ENCODE results near the gene GLDN.

Gene GLDN

DNA sequence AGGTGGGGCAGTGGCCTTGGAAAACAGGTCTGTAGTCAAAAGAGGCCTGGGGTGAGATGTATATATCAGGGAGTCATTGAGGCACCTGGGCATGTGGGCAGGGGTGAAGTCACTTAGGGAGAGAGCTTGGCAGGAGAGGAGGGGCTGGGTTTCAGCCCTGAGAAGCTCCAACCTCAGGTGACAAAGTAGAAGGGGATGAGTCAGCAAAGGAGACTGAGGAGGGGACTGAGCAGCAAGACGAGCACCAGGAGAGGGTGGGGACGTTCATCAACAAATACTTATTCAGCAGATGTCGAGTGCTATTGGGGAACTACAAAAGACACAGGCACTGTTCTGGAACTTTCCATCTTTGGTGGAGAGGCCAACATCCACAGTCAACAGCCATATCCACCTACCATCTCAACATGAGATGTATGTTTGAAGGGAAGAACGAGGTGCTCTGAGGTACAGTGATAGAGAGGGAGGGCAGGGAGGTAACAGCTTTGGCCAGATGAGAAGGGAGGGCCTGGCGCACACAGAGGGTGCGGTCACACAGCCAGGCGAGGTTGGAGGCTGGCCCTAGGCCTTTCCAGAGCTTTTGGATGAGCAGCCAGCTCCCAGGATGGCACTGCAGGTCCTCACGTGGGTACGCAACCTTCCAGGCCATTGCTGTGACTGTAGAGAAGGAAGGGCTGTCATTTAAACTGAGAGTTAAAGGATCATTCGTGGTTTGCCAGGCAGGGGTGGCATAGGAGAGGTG, 45.7 kb downstream of the GLDN start:
- H3K9ac ChIP-seq = no peak overlapping the region
- no peak overlapping the region for H3K27ac ChIP-seq
- H4K20me1 ChIP-seq = no peaks in the 10 kb centered on the region
- no peak overlapping the region for H3K4me3 ChIP-seq
- H3K9me3 ChIP-seq (replicated peaks in 1 of 11) = no peaks in the 10 kb centered on the region
- H3K4me1 ChIP-seq = peaks cover 0 to 35% (median 0%) of the 10 kb centered on the region in 10 experiments; a peak in 5 of 20 replicates
- TF ChIP-seq Cebpa-rat (IDR thresholded peaks at IDR 0.05) = no peak
- no peaks in the 10 kb centered on the region for H3K36me3 ChIP-seq
- no peaks in the 10 kb centered on the region for H3K27me3 ChIP-seq
- peak overlapping the region in 1 of 11 experiments; percentile 34; a peak in 1 of 22 replicates for H3K4me2 ChIP-seq

DNA sequence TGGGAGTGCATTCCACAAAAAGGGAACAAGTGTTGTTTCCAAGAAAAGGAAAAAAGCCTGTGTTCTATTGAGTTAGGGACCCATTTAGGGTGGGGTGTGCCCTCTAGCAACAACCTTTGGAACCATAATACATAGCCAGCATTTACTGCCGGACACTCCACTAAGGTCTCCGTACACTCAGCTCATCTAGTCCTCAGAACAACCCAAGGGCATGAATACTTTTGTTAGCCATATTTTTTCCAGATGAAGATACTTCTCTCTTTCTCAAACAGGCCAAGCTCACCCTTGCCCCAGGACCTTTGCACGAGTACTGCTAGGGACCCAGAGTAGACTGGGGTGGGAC, 46.2 kb downstream of the GLDN start:
- Histone ChIP-seq H4K20me1 (no peaks in the 10 kb centered on the region), H3K9ac (no peak overlapping the region), H3K9me3 (replicated peaks in 1 of 11) (no peaks in the 10 kb centered on the region), H3K4me2 (no peak overlapping the region), H3K36me3 (no peaks in the 10 kb centered on the region), H3K27me3 (no peaks in the 10 kb centered on the region), H3K27ac (no peak overlapping the region), H3K4me1 (peaks cover 0 to 35% (median 0%) of the 10 kb centered on the region in 10 experiments; a peak in 5 of 20 replicates), H3K4me3 (no peak overlapping the region)
- no peak for TF ChIP-seq Cebpa-rat (IDR thresholded peaks at IDR 0.05)

DNA sequence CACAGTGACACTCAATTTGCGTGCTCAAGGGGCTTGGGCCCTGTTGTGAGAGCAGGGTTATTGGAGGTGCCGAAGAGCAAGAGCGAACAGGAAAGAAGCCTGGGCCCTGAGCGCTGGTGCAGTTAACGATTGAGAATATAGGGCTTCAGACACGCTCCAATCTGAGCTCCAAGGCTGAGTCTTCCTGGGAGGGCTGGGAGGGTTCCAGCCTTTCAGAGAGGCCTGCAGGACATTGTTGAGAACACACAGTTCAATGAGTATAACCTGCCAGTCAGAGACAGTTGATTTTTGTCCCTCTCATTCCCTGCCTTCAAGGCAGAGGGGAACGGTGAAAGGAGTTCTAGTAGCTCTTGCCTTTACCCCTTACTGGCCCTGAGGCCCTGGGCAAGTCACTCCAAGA, 47.3 kb downstream of the GLDN start:
- TF ChIP-seq Cebpa-rat (IDR thresholded peaks at IDR 0.05) = no peak
- Histone ChIP-seq H3K27ac (no peak overlapping the region), H3K4me3 (no peak overlapping the region), H3K4me1 (peaks cover 0 to 35% (median 0%) of the 10 kb centered on the region in 10 experiments; a peak in 5 of 20 replicates), H3K9me3 (replicated peaks in 1 of 11) (no peaks in the 10 kb centered on the region), H3K27me3 (no peaks in the 10 kb centered on the region), H3K4me2 (no peak overlapping the region), H3K36me3 (no peaks in the 10 kb centered on the region), H4K20me1 (no peaks in the 10 kb centered on the region), H3K9ac (no peak overlapping the region)

DNA sequence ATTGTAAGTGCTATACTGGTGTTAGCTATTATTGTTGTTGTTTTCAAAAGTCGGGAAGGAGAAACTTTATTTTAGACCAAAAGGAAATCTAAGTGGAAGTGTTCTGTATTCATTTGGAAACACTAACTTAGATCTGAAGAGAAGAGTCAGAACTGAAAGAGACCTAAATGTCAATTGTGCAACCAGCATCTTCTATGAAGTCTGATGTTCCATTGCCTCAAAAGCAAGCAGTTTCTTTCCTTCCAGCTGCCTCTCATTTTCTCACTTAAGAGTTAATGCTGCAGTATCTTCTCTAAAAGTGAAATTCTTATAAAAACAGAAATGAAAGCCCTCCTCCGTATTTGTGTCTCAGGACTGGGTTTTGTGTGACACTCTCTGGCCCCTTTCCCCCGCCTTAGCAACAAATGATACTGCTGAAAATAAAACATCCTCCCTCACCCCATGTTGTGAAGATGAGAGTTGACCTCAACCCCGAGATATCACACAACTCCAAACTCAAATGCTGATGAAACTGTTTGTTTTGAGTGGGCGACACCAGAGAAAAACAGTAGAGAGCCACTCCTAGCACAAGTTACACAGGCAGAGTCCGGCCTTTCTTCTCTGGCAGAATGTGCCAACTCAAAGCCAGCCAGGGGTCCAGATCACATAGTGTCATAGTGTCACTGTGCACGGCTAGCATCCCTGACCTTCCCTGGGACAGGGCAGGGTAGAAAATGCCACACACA, 48.9 kb downstream of the GLDN start:
- H3K4me2 ChIP-seq = peak overlapping the region in 2 of 11 experiments; percentile 6 to 16; a peak in 1 of 22 replicates
- no peaks in the 10 kb centered on the region for H3K36me3 ChIP-seq
- no peak overlapping the region for H3K9ac ChIP-seq
- peaks cover 0 to 35% (median 0%) of the 10 kb centered on the region in 10 experiments; a peak in 5 of 20 replicates for H3K4me1 ChIP-seq
- TF ChIP-seq Cebpa-rat (IDR thresholded peaks at IDR 0.05) = no peak
- no peaks in the 10 kb centered on the region for H3K27me3 ChIP-seq
- H3K9me3 ChIP-seq (replicated peaks in 1 of 11) = no peaks in the 10 kb centered on the region
- no peak overlapping the region for H3K4me3 ChIP-seq
- H4K20me1 ChIP-seq = no peaks in the 10 kb centered on the region
- no peak overlapping the region for H3K27ac ChIP-seq

DNA sequence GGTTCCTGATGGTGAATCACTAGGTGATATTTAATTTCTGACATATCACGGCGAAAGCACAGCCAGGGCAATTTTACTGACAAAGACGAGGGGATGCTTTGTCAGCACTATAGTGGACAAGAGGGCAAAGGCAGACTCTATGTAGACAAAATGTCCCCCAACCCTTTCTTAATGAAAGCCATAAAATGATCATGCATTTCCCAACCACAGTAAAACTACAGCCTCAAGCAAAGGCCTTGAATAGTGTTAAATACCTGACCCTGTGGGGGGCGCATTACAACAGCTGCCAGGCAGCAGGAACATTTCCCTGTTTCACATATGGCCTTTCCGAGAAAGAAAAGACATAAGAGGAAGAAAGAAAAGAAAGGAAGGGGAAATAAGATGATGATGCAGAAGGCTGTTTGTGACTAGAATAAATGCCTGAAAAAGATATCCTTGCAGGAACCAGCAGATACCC, 49.5 kb downstream of the GLDN start:
- Histone ChIP-seq H3K27ac (no peak overlapping the region), H3K36me3 (no peaks in the 10 kb centered on the region), H3K9me3 (replicated peaks in 1 of 11) (no peaks in the 10 kb centered on the region), H4K20me1 (no peaks in the 10 kb centered on the region), H3K4me3 (no peak overlapping the region), H3K9ac (no peak overlapping the region), H3K27me3 (no peaks in the 10 kb centered on the region), H3K4me2 (peak overlapping the region in 2 of 11 experiments; percentile 6 to 44; a peak in 4 of 22 replicates), H3K4me1 (peaks cover 0 to 34% (median 0%) of the 10 kb centered on the region in 10 experiments; a peak in 5 of 20 replicates)
- TF ChIP-seq Cebpa-rat (IDR thresholded peaks at IDR 0.05) = no peak

DNA sequence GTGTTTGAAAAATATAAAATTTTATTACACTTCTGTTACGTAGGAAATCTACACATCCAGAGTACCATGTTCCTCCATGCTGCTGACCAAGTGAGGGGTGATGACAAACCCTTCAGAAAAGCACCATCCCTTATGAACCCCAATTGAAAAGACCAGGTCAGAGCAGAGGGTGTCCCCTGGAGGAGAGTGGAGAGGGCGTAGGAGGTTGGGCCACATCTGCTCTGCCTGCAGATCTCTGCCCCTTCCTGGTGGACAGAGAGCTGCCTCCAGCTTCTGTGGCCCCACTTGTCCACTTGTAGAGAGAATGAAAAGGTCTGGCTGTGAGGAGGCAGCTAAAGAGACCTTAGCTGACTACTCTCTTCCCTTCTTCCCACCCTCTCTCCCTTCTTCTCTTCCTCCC, 55.5 kb downstream of the GLDN start:
- no peak for TF ChIP-seq Cebpa-rat (IDR thresholded peaks at IDR 0.05)

DNA sequence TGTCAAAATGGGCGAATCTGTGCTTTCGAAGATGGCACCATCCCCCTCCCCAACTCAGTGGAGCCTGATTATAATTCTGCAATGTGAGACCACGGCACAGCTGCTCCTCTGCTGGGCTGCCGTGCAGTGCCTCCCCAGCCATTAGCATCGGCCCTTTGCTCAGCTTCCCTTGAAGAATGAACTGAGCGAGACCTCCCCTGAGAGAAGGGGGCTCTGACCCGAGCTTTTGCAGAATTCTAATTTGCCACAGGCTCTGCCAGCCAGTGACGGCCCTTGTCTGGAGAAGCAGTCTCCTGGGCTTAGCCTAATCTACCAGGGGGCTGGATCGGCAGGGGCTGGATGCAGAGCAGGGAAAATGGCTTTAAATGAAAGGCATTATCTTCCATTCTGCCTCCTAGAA, 57.2 kb downstream of the GLDN start:
- Histone ChIP-seq H3K36me3 (no peaks in the 10 kb centered on the region), H3K4me2 (no peak overlapping the region), H3K4me1 (no peaks in the 10 kb centered on the region), H3K27me3 (no peaks in the 10 kb centered on the region), H3K27ac (no peak overlapping the region), H4K20me1 (no peaks in the 10 kb centered on the region), H3K9me3 (replicated peaks in 1 of 11) (no peaks in the 10 kb centered on the region), H3K4me3 (no peak overlapping the region), H3K9ac (no peak overlapping the region)
- TF ChIP-seq Cebpa-rat (IDR thresholded peaks at IDR 0.05) = no peak

More for the DNA sequence above, 55.5 kb downstream of the GLDN start:
- H3K4me2 ChIP-seq = no peak overlapping the region
- no peak overlapping the region for H3K4me3 ChIP-seq
- H3K9ac ChIP-seq = no peak overlapping the region
- H3K27me3 ChIP-seq = no peaks in the 10 kb centered on the region
- no peaks in the 10 kb centered on the region for H3K9me3 ChIP-seq (replicated peaks in 1 of 11)
- no peaks in the 10 kb centered on the region for H3K4me1 ChIP-seq
- no peaks in the 10 kb centered on the region for H4K20me1 ChIP-seq
- H3K27ac ChIP-seq = no peak overlapping the region
- no peaks in the 10 kb centered on the region for H3K36me3 ChIP-seq

DNA sequence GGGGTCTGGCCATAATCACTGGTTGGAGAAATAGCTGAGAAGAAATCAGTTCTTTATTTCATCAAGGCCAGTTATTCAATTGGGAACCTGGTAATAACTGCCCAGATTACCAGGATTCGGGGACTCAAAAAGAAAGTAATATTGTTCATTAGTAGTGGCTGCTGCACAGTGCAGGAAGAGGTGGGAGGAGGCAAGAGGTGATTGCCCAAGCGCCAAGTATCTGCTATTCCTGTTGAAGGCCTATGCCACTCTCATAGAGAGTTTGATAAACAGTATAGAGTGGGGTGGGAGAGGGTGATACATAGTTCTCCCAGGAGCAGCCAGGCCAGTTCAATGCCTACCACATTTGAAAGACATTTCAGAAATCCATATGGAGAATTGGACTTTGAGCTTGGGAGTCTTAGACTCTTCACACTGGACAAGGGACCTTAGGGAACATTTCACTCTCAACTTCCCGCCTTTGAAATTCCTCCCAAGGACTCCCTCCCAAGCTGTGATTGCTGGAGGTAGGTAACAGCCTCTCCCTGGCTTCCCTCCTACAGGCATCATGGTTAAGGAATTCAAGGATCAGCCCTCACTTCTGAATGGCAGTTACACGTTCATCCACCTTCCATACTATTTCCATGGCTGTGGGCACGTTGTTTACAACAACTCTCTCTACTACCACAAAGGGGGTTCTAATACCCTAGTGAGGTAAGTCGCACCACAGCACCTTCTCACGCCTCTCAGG, 59.8 kb downstream of the GLDN start:
- H3K36me3 ChIP-seq = no peaks in the 10 kb centered on the region
- no peaks in the 10 kb centered on the region for H3K9me3 ChIP-seq (replicated peaks in 1 of 11)
- no peak overlapping the region for H3K9ac ChIP-seq
- no peaks in the 10 kb centered on the region for H3K27me3 ChIP-seq
- no peak overlapping the region for H3K4me2 ChIP-seq
- no peak overlapping the region for H3K4me3 ChIP-seq
- no peak overlapping the region for H3K27ac ChIP-seq
- no peak for TF ChIP-seq Cebpa-rat (IDR thresholded peaks at IDR 0.05)
- no peaks in the 10 kb centered on the region for H4K20me1 ChIP-seq
- H3K4me1 ChIP-seq = no peaks in the 10 kb centered on the region

DNA sequence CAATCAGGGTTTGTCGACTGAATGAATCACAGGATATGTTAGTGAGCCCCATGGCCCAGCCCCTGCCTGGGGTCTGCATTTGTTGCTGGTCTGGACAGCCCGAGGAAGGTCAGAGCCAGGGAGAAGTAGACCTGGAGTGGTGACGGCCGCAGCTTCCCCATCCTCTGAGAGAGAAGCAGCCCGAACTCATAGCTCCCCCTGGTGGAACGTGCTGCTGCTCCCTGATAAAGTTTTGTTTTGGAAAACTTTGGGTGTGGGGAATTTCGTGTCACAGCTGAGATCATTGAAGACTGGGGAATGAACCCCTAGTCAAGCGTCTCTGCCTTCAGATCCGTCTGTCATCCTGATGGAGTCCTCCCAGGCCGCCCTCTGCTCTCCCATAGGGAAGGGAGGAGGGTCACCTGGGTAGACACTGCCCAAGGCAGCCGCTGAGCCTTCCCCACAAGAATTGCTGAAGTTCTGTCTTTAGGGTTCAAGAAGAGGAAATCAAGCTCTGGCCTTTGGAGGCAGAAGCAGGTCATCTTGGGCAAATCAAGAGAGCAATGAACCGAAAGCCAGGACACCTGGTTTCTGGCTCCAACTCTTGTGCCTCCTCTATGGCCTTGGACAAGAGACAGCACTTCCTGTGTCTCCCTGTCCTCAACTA, 60.5 kb downstream of the GLDN start:
- Histone ChIP-seq H3K4me2 (no peak overlapping the region), H3K9ac (no peak overlapping the region), H3K4me1 (no peaks in the 10 kb centered on the region), H4K20me1 (no peaks in the 10 kb centered on the region), H3K27ac (no peak overlapping the region), H3K27me3 (no peaks in the 10 kb centered on the region), H3K36me3 (no peaks in the 10 kb centered on the region), H3K9me3 (replicated peaks in 1 of 11) (no peaks in the 10 kb centered on the region), H3K4me3 (no peak overlapping the region)
- TF ChIP-seq Cebpa-rat (IDR thresholded peaks at IDR 0.05) = no peak
